ENCODE data around the gene ASXL3.

ASXL3 gene

GRCh38 chr18:33577685-33578517 is at the start of gene ASXL3:
Gene ASXL3 (plus strand): TSS chr18:33578219. CDS start chr18:33578632, 413 bp downstream.
- no peak for DNase-seq (ENCODE audit: low read depth)

- DNase-seq (ENCODE audit: low read depth): no peak
These were observed 45.0 kb upstream of the ASXL3 start for GRCh38 chr18:33532978-33533377.

DNA sequence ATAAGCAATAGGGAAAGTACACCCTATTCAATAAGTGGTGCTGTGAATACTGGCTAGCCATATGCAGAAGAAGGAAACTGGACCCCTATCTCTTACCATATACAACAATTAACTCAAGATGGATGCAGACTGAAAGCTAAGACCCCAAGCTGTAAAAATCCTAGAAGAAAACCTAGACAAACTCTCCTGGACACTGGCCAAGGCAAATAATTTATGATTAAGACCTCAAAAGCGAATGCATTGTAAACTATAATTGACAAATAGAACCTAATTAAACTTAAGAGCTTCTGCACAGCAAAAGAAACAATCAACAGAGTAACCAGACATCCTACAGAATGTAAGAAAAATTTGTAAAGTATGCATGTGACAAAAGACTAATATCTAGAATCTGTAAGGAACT is 41.1 kb upstream of the ASXL3 start:
- DNase-seq (ENCODE audit: low read depth): no peak

- DNase-seq (ENCODE audit: low read depth): no peak
These were observed 39.5 kb upstream of the ASXL3 start for GRCh38 chr18:33538418-33539042.

GRCh38 chr18:33540392-33540791 is 37.6 kb upstream of the ASXL3 start:
- DNase-seq (ENCODE audit: low read depth): no peak

- no peak for DNase-seq (ENCODE audit: low read depth)
These were observed 36.7 kb upstream of the ASXL3 start for GRCh38 chr18:33541316-33541715.

GRCh38 chr18:33556846-33557245 is 21.2 kb upstream of the ASXL3 start:
- DNase-seq (ENCODE audit: low read depth): no peak

DNA sequence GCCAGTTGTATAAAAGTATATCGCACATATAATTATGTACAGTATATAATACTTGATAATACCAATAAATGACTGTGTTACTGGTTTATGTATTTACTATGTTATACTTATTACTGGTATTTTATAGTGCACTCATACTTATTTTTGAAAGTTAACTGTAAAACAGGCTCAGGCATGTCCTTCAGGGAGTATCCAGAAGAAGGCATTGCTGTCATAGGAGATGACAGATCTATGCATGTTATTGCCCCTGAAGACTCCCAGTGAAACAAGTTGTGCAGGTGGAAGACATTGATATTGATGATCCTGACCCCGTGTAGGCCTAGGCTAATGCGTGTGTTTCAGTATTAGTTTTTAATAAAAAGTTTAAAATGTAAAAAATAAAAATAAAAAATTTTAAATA is 20.3 kb upstream of the ASXL3 start:
- no peak for DNase-seq (ENCODE audit: low read depth)

DNA sequence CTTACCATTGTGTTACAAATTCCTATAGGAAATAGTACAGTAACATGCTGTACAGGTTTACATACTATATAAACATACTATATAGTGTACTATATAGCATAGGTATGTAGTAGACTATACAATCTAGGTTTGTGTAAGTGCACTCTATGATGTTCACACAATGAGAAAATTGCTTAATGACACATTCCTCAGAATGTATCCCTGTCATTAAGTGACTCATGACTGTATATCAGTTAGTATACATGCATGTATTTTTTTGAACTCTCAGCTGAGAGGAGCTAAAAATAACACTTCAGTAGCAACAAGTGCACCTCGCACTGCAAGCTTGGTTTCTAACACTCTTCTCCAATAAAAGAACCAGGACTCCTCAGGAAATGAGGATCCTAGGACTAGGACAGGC is 19.5 kb upstream of the ASXL3 start:
- DNase-seq (ENCODE audit: low read depth): no peak

DNA sequence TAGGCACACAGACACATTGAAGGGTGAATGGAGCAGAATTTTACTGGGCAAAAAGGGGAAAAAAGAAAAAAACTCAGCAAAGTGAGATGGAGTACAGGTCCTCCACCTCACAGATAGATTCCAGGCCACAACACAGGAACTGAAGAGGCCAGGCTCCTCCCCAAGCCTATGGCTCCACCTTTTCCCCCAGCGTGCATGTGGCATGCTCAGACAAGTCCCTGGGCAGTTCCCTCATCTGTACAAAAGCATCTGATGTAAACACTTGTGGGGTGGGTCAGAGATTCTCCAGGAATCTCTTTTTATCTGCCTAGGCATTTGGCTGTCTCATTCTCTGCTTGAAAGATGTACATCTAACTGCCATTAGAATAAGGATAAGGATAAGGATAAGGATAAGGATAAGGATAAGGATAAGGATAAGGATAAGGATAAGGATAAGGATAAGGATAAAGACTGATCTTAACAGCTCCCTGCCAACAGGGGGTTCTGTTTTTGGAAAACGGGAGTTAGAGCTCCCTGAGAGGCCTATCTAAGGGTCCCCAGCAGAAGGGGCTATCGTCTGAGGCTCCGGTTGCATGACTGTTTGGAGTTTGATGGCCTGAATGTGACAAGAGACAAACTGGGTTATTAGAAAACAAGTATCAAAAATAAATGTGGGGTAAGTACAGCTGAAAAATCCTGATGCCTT is 17.2 kb upstream of the ASXL3 start:
- no peak for DNase-seq (ENCODE audit: low read depth)

DNA sequence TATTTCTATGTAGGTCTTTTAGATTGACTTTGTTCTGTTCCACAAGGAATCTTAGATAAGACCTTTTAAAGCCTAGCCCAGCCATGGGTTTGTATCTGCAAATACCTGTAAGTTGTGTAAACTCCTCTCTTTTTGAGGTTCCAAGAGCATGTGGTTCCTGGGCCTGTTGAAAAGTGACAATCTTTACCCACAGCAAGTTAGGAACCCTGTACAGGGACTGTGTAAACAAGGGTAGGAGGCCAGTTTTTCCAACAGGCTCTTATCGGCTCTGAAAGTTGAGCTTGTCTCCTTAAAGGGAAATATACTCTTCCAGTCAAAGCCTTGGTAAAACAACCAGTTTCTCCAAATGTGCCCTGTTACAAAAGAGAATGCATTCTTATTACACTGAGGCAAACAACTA is 15.3 kb upstream of the ASXL3 start:
- no peak for DNase-seq (ENCODE audit: low read depth)

- DNase-seq (ENCODE audit: low read depth): no peak
These were observed 10.3 kb upstream of the ASXL3 start for GRCh38 chr18:33567705-33568104.

- no peak for DNase-seq (ENCODE audit: low read depth)
These were observed 5.8 kb upstream of the ASXL3 start for GRCh38 chr18:33571998-33572787.

GRCh38 chr18:33573193-33573592 is 4.8 kb upstream of the ASXL3 start:
- DNase-seq (ENCODE audit: low read depth): no peak

GRCh38 chr18:33575451-33575850 is 2.6 kb upstream of the ASXL3 start:
- DNase-seq (ENCODE audit: low read depth): no peak

DNA sequence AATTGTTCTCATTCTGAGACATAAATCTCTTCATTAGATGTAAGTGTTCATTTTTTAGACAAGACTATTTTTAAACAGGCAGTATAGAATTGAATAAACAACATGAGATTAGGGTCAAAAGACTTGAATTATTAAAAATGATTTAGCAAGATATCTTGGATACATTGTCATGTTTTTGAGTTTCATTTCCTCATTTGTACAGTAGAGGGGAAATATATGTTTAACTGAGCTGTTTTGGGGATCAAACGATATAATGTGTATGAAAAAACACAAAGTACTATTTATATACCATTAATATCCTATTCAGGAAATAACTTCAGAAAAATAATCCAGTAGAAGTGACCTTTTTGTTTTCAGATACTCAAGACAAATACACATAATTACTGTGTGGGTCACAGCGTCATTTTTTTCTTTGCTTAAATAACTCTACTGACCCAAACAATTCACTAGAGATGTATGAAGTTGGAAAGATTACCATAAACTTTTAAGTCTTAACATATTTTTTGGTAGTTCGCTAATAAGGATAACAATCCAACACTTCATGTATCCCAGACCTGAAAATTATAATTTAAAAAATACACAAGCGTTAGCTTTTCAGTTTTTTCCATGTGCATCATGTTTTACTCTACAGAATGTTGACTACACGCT is 896 bp upstream of the ASXL3 start:
- no peak for DNase-seq (ENCODE audit: low read depth)

DNA sequence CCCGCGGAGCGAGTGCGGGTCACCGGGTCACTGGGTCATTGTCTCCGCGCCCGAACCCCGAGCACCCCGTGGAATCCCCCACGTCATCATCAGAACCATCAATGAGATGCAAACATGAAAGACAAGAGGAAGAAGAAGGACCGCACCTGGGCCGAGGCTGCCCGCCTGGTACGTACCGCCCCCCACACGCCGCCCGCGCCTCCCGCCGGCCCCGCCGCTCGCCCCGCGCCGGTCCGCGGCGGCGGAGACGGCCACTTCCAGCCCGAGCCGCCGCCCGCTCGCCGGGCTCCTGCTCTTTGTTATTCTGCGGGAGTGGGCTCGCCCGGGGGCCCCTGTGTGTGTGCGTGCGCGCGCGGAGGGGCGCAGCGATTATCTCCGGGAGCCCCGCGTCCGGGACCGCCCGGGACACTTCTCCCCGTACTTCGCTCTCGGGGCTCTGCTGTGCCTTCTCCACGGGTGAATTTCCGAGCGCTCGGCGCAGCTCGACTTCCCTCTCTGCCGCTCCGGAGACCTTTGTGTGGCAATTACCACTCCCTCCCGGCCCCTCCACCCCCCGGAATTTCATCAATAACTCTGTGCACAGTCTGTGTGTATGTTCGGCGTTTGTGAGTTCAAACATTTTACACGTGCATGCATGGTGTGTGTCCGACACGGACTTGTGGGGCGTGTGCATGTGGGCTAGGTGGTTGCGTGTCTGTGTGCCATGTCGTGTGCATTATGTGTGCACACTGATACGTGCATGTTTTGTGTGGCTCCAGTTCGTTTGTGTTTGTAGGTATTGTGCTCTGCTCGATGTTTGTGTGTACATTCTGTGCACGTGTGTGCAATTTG is 714 bp downstream of the ASXL3 start:
- no peak for DNase-seq (ENCODE audit: low read depth)

DNA sequence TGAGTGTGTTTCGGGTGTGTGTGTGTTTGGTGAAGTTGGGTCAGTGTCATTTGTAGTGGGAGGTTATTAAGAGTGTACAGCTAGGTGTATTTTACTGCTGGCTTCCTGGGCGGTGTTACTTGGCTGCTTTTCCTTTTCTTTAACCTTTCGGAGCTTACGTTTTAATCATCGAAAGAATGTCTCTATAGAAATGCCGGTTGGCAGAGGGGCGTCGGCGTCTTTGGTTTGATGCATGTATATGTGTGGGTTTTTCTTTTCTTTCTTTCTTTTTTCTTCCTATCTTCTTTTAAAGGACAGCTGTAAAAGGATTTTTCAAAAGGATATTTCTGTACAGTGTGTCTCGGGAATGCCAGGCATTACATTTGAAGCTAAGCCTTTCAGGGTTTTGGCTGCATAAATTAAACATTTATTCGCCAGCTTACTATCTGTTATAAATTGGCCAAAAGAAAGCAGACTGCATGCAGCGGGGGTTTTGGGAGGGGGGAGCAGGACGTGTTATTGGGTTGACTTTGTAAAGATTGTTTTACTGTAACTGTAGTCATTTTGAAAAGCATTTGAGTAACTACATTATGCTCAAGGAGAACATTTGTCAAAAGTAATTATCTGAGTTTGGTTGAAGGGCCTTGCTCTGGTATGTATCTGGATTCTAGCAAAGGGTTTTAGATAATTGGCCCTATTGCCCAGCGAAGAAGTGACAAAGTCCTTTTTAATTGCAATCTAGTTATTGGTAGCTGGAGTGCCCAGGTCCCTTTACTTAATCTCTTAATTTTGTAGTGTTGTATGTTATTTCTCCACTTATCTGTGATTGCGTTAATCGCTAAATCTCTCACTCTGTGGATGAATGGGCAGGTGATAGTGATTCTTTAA is 1.6 kb downstream of the ASXL3 start:
- DNase-seq (ENCODE audit: low read depth): no peak

- DNase-seq (ENCODE audit: low read depth): no peak
These were observed 2.5 kb downstream of the ASXL3 start for GRCh38 chr18:33580546-33580945.

DNA sequence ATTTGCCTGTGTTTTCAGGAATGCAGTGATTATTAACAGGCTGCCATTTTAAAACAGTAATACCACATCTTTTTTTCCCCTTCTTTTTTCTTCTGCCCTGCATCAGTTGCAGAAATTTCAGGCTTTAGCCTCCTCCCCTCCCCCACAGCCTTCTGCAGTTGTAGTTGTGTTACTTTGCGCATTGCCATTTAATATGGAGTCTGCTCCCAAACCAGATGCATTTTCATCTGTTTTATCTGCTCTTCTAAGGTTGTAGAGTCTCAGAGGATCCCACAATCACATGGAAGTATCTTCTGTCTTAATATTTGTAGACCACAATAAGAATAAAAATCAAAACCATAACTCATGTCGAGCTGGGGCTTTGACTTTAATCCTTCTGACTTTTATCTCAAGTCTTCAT is 3.8 kb downstream of the ASXL3 start:
- no peak for DNase-seq (ENCODE audit: low read depth)

All from stimulated activated CD8-positive, alpha-beta memory T cell treated with anti-CD3 and anti-CD28 coated beads, Interleukin-15, amount 100 ng/mL, for 24 hours (primary cell).